GM18508 (cell line): ENCODE results near the gene PLXNA4.

Experiments used
- ATAC-seq: cut with Tn5 transposase; IDR thresholded peaks from one replicate; pipeline ENCODE4 v1.9.1; 2021; ENCODE audit warnings: moderate number of reproducible peaks; ENCODE audit not compliant: insufficient read depth, unreplicated experiment

The PLXNA4 gene

GRCh38 chr7:132379292-132379691 is 197.0 kb downstream of the PLXNA4 start:
- no peak for ATAC-seq

DNA sequence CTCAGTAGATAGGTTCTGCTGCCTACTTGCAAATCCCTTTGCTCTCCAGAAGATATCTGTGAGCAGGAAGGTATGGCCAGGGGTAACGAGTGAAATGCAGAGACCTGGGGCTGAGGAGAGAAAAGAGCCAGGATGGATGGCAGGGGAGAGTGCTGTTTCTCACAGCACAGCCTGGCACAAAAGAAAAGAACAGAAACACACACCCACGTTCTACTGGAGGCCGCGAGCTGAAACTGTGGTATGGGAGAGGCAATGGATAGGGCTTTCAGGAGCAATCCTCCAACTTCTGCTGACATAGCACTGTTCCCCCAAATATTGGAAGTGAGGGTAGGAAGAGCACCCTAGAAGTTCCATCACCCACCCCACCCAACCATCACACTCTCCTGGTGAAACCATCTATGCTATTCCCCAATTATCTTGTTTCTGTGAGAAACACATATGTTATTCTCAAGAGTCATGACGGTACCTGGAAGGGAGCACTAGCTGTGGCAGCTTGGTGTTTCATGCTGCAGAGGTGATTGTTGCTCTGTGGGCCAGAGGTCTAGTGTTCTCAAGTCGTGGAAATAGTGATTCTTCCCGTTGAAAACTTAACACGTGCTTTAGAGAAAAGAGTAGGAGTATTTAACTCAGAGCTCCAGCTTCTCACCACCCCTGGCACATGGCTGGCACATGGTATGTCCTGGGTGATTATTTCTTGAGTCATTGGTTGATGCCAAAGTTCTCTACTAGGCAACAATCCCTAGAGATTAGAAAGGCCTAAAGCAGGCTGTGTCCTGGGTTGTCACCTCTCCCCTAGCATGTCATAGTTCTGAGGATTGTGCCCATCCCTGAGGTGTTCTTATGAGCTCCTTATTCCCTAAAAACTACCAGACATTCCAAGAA is 198.3 kb downstream of the PLXNA4 start:
- no peak for ATAC-seq

DNA sequence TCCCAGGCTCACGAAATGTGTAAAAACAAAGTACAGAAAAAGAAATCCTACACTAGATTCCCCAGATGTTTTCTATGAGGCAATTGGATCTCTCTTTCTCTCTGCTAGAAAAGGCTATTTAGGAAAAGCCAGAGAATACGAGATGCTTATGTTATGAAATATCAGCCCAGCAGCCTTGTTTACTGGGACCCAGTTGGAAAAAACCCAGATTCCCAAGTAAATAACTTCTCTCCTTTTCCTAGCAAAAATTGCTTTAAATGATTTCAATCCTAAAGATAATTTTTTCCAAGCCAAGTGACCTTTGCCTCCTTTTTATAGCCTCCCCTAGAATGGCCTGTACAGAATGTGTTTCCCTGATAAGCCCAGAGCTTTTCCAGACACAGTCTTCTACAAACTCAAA is 199.3 kb downstream of the PLXNA4 start:
- no peak for ATAC-seq

DNA sequence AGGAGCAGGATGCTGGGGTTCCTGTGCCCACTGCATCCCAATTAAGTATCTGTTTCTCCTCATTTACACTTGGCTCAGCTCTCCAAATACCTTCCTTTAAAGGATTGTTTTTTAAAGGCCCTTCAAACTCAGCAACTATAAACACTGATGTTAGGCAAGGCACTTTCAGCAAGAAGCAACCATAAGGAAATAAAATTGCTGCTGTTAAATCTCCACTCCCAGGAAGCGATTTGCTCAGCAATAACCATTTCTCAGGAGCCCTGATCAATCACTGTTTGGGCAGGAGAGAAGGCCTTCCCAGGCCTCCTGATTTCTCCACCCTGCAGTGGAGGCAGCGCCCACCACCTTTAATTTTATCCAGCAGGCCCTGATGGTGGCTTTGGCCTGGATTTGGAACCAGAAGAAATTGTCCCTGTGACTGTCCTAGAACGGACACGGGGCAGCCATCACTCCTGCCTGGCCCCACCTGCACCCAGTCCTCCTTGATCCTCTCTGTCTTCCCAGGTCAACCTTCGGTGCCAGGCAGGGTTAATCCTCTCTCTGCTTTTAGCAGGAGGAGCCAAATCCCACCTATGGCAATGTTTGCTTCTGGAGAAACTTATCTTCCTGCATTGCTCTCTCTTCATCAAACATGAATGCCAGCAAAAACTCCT is 199.8 kb downstream of the PLXNA4 start:
- ATAC-seq: no peak

DNA sequence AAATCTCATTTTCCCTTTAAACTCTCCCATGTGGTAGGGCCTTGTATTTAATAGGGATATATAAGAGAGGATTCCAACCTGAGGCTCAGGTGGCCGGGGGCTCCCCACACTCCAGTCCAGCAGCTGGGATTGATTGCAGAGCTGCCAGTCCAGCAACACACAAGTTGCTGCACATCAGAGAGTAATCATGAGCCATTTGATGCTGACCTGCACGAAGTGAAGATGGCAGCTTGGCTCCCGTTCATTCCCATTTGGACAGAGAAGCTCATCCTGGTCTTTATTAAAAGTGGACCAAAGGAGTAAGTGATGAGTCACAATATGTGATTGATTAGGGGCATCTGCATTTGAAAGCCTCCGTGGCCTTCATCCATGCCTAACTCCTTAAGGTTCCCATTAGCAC is 202.4 kb downstream of the PLXNA4 start:
- no peak for ATAC-seq

DNA sequence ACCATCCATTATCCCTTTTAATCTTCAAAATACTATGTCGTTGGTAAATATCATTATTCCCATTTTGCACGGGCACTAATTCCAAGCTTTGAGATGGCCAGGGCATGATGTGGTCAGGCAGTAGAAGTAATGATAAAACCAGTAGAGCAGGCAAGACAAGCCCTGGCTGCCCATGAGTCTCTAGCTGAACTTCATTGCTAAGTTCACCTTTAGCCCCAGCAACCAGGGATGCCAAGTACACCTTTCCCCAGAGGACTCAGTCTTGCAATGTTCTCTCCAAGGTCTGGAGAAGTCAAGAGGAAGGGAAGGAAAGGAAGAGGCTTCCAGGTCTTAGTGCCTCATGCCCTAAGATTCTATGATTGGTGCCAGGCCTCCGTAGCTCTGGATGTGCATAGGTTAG is 203.2 kb downstream of the PLXNA4 start:
- ATAC-seq: no peak

- no peak for ATAC-seq
These were observed 204.3 kb downstream of the PLXNA4 start for GRCh38 chr7:132371948-132372347.

GRCh38 chr7:132368246-132368900 is 207.9 kb downstream of the PLXNA4 start:
- no peak for ATAC-seq

DNA sequence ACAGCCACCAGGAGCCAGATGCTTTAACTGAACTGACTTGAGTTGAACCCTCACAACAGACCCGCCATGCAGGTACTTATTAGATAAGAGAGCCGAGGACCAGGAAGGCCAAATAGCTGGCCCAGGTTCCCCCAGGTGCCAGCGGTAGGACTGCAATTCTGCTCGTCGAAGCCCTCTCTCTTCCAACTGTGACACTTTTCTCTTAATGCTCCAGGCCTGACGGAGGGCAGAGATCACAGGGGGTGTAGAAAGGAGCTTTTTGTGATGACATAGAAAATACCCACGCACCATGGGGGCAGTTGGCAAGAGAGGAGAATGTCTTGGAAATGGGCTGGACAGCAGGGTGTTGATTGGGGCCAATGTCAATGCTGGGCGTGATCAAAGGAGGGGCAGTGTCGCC is 208.5 kb downstream of the PLXNA4 start:
- ATAC-seq: no peak

GRCh38 chr7:132367004-132367403 is 209.3 kb downstream of the PLXNA4 start:
- no peak for ATAC-seq

DNA sequence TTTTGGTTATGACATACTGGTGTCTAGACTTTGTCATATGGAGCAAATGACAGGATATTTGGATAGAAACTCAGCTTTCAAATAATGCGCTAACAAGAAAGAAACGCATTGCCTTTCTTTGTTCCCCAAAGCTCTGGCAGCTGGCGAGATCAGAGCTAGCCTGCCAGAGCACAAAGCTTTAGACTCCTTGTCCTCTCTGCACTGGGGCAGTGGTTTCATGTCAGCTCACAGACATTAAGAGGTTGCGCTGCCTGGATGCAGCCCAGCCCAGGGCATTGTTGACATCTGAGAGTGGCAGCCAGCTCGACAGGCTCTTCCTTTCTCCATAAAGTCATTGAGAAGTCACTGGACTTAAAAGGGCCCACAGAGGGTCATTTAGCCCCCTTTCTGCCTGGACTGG is 212.0 kb downstream of the PLXNA4 start:
- ATAC-seq: no peak

- ATAC-seq: no peak
These were observed 214.2 kb downstream of the PLXNA4 start for GRCh38 chr7:132362059-132362458.

DNA sequence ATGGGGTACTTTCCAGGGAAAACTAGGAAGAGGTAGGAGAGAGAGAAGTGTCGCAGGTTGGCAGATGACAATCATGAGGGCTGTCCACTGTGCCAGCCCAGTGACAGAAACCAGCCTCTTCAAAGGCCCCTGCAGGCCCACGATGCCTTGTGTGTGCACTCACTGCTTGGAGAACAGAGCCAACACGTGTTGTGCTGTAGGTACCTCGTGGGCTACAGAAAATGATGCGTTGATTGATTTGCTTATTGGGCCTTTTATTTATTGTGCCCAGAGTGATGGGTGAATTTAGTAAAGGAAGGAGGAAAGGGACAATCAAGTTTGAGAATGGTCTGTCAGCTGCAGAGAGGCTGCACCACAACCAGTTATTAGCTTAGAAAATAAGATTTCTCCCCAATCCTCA is 215.1 kb downstream of the PLXNA4 start:
- ATAC-seq: no peak

GRCh38 chr7:132359743-132360142 is 216.5 kb downstream of the PLXNA4 start:
- ATAC-seq: no peak

- no peak for ATAC-seq
These were observed 221.2 kb downstream of the PLXNA4 start for GRCh38 chr7:132355048-132355447.

GRCh38 chr7:132354527-132354926 is 221.7 kb downstream of the PLXNA4 start:
- no peak for ATAC-seq

GRCh38 chr7:132353936-132354335 is 222.3 kb downstream of the PLXNA4 start:
- ATAC-seq: no peak

DNA sequence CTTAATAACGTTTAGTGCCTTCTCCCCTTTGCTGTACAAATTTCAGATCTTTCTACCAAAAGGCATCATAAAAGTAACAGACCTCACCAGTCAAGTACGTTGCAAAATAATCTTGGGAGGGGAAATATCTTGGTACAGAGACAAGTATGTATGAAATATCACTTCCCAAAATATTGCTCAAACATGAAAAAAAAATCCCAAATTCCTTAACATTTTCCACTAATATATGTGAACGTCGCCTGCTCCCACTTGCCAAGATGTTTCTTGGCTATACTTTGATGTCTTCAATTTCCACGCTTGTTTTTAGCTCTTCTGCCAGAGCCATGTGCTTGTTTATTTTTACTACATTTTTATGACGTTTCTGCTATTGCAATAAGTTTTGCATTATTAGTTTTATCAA is 223.5 kb downstream of the PLXNA4 start:
- no peak for ATAC-seq

DNA sequence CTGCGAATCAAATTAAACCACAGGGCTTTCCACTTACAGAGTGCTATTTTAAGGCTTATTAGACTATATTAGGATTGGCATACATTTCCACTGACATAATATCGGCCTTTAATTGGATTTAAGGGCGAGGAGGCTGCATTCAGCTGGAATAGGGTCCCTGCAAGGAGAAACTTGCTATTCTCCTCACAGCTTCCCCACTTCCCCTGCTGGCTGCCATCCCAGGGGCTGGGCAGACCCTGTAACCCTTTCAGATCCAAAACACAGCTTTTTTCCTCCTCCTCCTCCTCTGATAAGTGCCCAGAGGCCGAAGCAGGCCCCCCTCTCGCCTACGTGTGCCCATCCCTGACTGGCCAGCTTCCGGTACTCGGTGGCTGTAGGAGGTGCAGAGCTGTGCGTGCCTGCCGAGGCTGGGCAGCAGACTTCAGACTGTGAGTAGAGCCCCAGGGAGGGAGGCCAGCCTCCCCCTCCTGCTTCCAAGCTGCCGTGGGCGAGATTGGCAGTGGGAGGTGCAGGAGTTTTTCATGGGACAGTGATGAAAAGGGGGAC is 224.2 kb downstream of the PLXNA4 start:
- no peak for ATAC-seq

DNA sequence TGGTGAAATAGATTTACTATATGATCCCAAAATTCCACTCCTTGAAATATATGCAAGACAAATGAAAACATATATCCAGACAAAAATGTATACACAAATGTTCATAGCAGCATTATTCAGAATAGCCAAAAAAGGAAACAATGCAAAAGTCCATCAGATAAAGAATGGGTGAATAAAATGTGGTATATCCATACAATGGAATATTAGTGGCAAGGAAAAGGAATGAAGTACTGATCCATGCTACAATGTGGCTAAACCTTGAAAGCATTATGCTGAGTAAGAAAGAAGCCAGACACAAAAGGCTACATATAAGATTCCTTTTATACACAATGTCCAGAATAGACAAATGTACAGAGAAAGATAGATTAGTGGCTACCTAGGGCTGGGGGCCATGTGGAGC is 225.5 kb downstream of the PLXNA4 start:
- ATAC-seq: no peak

- ATAC-seq: no peak
These were observed 227.2 kb downstream of the PLXNA4 start for GRCh38 chr7:132349075-132349474.
